Activated CD4-positive, alpha-beta T cell treated with anti-CD3 and anti-CD28 coated beads, Interleukin-2, Interleukin-6, amounts not matched to agents 100 ng/mL and 50 ng/mL, durations not matched to agents 16 hours and 8 hours (primary cell): ENCODE data around the gene SPTLC1.
"Not testable (repeated sequence)": the region's sequence is repeated elsewhere in the genome, so short reads cannot be mapped to it uniquely, and the experiment has no call there.

ENCODE experiments used
- DNase-seq: peaks from one replicate; pipeline ENCODE4 v3.0.0-alpha.2; 2020

Gene SPTLC1

DNA sequence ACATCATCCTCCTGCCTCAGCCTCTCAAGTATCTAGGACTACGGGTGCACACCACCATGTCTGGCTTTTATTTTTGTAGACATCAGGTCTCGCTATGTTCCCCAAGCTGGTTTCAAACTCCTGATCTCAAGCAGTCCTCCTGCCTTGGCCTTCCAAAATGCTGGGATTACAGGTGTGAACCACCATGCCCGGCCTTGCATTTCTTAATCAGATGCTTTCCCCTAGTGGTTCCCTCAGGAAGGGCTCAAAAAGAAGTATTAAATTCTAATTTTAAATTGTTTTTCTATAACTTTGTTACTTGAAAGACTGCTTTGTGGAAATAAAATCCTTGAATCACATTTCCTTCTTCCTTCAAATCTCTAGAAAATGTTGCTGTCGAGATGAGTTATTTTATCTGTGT, 85.7 kb downstream of the SPTLC1 start:
- no peak for DNase-seq

DNA sequence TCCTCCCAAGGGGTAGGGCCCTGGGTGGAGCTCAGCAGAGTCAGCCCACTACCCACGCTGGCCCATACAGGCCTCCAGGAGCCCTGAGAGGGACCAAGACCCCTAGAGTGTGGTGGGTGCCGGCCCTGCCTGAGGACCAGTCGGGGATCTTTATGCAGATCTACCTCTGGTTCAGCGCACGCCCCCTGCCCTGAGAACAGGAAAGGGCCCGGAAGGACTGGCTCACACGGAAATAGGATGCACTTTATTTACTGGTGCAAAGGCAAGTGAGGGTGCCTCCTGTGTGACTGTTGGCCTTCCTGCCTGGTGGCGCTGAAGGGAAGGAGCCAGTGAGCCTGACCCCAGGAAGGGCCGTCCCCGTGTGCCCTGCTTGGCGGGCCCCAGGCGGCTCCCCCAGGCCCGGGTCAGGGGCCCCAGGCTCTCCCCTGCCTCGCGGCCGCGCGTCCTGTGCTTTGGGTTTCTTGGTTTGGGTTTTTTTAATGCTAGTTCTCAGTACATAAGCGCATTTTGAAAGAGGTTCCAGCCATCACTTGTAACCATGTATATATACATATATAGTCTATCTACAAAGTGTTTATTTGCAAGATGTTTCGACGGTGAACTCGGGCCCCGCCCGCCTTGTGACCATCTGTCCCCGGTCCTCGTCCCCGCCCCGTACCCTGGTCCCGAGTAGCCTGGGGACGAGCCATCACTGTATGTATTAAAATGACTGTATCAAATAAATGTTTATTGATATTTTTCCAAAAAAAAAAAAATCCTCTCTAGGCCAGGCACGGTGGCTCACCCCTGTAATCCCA, 88.8 kb downstream of the SPTLC1 start:
- no peak for DNase-seq

DNA sequence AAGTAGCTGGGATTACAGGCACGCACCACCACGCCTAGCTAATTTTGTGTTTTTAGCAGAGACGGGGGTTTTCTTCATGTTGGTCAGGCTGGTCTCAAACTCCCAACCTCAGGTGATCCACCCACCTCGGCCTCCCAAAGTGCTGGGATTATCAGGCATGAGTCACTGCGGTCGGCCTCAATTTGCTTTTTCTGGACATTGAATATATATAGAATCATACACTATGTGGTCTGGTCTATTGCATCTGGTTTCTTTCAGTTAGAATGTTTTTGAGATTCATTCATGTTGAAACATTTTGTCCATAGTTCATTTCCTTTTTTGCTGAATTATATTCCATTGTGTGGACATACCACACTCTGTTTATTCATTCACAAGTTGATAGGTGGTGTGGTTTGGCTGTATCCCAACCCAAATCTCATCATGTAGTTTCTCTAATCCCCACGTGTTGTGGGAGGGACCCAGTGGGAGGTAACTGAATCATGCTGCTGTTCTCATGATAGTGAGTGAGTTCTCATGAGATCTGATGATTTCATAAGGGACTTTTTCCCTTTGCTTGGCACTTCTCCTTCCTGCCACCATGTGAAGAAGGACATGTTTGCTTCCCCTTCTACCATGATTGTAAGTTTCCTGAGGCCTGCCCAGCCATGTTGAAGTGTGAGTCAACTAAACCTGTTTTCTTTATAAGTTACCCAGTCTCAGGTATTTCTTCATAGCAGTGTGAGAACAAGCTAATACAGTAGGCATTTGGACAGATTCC, 93.2 kb downstream of the SPTLC1 start:
- not testable (repeated sequence) for DNase-seq

DNA sequence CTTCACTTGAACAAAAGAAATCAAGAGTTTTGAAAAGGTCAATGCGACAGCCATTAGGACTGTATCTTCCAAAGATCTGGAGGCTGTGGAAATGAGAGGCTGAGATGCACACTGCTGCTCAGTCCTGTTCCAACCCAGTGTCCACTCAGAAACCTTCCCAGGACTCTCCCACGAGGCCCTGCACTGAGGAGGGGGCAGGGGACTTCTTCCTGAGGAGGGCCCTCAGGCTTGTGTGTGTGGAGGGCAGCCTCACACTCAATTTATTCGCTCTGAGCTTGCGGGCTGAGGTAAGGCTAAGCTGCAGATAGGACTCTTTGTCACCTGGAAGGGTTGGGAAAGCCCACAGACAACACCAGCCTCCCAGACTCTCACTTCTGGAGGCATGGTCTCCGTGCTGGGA, 95.6 kb downstream of the SPTLC1 start:
- DNase-seq = no peak

DNA sequence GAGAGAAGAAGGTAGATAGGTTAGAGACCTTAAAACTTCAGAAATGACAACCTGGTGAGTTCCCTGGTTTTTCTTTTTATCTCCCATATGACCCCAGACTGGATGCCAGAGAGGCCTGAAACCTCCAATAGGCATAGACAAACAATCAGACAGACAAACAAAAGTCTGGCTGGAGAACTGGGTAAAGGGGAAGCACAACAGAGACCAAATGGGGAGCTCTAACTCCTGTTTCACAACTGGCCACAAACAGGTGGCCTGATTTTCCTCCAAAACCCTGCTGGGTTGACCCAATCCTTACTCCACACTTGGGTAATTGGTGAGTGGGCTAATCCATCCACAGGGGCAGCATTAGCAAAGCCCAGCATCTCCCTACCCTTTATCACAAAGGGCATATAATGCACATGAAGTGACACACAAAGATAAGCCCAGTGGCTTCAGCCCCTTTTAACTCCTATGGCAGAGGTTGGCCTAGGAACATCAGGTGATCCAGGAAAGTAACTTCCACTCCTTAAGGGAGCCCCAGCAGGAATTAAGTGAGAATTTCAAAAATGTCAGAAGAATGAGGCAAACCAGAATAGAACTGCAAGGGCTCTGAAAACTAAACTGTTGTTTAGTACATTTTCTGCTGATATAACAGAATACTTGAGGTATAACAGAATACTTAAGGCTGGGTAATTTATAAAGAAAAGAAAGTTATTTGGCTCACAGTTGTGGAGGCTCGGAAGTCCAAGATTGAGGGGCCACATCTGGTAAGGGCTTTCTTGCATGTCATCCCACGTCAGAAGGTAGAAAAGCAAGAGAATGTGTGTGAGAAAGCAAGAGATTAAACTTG, 104.3 kb downstream of the SPTLC1 start:
- DNase-seq = no peak

DNA sequence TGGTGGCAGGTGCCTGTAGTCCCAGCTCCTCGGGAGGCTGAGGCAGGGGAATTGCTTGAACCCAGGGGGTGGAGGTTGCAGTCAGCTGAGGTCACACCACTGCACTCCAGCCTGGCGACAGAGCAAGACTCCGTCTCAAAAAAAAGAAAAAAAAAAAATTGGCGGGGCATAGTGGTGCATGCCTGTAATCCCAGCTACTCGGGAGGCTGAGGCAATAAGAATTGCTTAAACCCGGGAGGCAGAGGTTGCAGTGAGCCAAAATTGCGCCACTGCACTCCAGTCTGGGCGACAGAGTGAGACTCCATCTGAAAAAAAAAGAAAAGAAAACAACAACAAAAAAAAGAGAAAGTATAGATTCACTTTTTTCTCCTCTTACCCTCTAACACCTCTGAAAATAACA, 105.0 kb downstream of the SPTLC1 start:
- DNase-seq = not testable (repeated sequence)

DNA sequence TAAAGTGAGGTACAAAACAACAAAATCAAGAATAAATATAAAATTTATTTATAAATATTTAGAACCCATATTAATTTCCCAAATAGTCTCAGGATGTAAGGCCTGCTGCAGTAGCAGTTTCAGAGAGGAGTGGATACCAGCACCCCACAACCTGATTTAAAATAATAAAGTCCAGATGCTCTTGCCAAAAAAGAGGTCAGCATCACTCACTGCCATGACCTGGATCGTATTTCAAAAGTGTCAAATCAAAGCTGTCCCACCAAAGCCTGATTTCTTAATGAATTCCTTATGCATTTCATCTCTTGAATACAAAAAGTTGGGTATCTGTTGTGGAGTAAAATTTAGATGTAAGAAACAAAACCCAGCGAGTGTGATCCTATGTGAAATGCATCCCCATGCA, 107.2 kb downstream of the SPTLC1 start:
- DNase-seq = no peak

DNA sequence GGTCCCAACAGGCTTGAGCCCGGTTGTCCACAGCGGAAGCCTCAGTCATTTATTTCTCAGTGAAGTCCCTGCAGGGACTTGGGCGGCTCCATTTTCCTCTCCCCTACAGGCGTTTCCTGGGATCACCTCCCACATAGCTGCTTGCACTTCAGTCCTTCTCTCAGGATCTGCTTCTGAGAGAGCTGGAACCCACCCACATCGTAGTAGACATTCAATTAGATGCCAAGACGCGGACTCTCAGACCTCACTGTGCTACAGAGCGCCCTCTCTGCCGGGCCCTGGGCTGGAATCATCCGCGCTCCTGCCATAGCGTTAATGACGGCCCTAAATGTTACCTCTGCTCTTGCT, 111.2 kb downstream of the SPTLC1 start:
- no peak for DNase-seq

DNA sequence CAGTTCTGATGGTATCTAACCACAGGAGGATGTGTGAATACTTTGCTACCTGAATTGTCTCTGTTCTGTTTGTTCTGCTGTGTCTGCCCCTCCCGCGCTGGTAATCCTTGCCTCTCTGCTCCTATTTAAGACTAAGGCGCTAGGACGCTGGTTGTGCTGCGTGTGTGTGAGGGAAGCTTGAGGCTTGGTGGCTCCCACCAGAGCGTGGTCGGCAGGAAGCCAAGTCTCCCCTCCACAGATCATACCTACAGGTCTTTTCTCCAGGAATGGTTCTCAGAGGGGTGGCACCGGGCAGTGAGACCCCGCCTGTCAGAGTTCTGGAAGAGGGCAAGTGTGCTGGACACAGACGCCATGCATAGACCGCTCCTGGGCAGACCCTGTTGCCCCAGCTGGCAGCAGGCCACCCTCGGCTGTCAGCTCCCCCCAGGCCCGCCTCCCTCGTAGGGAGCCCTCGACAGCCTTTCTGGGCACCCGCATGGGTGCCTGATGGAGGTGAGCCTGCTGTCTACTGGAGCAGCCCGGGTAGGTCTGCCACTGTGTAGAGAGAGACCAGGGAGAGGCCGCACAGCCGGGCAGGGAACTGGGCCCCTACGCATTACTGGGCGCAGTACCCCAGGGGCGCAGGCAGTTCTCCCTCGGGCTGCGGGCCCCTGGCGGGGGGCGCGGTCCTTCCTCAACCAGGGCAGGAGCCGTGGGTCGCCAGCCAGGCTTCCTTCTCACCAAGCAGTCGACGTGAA, 111.7 kb downstream of the SPTLC1 start:
- DNase-seq = no peak

DNA sequence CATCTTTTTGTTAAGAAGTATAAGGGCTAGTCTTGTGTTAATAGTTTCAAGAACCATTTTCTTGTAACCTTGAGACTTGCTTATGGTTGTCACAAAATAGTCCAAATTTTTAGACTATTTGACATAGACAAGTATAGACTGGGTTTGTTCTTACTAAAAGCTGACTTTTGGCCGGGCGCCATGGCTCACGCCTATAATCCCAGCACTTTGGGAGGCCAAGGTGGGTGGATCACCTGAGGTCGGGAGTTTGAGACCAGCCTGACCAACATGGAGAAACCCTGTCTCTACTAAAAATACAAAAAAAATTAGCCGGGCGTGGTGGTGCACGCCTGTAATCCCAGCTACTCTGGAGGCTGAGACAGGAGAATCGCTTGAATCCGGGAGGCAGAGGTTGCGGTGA, 113.3 kb downstream of the SPTLC1 start:
- not testable (repeated sequence) for DNase-seq

DNA sequence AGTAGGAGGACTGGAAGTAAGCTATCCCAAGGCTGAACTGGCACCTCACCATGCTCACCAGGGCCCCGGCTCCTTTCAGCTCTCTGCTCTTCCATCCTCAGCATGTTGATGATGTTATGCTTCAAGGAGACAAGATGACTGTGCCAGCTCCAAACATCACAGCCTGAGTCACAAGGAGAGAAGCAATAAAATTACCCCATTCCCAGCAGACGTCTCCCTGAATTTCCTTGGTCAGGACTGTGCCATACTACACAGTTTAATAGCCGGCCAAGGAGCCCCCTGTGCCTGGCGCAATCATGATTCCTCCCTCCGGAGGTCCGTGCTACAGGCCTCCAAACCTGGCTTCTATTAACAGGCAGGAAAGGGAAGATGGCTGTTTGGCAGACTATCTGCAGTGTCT, 114.0 kb downstream of the SPTLC1 start:
- DNase-seq = no peak

DNA sequence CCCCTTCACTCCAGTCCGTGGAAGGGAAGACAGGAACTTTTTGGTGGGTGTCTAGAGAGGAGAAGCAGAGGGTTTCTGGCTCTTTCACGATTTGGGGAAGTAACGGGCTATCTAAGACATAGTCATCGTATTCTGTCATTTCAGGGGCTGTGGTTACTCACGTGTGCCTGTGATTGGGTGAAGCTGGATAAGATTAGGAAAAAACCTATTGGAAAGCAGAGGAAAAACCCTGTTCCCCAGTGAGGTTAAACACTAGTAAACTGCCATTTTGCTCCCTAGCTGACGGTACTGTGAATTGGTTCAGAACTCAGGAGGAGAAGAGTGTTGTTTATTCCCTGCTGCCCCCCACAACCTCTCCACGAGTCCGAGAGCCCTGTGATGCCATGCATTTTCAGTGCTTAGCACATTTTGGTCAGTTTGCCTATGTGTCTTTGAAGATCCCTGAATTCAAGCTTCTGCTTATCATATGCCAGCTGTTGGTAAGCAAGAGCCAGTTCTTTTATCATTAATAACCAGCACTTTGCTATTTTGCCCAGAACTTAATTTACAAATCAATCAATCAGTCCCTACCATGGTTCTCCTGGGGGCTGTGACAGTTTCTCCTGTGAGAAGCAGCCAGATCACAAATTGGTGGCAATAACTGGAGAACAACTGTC, 120.1 kb downstream of the SPTLC1 start:
- DNase-seq = no peak

DNA sequence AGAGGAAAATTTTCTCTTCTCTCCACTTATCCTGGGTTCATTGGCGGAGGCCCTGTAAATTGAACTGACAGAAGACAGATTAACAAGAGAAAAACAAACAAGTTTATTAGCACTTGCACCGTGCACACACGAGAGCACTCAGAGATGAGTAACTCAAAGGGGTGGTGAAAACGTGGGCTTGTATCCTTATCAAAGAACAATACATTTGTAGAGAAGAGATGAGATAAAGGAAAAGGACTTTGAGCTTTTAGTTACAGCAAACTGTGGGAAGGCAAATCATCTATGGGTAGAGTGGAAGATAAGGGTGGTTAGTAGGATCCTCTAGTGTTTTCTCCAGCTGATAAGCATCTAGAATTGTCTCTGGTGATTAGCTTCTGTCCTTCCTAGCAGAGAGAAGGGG, 120.8 kb downstream of the SPTLC1 start:
- no peak for DNase-seq

DNA sequence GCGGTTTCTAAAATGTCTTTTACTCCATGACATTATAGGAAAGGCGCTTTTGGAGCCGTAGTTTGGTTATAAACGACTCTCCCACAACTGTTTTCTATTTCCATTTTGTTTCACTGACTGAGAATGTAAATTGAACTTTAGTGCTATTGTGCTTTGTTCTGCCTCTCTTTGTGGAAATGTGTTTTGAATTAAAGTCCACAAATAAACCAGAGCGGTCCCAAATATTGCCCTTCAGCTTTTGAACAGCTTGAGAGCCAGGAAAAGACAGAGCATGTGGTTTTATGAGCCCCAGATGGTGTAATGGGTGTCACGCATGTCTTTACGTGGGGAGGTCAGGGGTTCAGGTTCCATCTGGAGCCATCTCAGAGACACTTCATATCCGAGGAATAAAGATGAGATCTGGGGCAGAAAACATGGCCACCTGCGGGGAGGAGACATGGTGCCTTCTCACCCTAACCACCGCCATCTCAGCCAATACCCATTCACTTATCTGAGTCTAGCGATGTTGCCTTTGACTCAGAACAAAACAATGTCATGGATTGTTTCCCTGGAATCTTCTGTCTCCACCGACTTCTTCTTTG, 122.7 kb downstream of the SPTLC1 start:
- no peak for DNase-seq

DNA sequence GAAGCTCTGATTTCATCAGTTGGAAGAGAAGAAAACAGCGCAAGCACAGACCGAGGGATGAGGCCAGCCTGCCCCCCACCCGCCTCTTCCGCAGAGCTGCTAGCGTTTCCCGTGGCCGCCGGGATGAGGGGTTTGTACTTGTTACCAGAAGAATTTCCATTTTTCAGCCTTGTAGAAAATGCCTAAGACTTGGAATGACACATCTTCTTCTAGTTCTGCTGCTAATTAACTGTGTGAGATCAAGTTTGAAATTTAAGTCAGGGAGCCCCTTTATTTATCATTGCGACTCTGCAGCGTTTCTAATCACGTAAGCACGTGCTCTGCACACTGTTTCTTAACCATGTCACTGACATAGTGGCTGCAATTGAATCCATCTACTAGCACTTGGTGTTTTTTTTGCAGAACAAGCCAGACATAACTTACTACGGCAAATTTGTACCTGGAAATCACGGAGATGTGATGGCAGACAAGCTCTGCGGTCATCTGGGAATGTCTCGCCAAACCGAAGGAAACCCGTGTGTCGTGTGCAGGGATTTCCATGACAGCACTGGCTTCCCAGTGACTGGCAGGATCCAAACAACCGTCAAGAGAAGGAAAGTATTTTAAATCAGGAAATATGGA, 123.4 kb downstream of the SPTLC1 start:
- DNase-seq = no peak

DNA sequence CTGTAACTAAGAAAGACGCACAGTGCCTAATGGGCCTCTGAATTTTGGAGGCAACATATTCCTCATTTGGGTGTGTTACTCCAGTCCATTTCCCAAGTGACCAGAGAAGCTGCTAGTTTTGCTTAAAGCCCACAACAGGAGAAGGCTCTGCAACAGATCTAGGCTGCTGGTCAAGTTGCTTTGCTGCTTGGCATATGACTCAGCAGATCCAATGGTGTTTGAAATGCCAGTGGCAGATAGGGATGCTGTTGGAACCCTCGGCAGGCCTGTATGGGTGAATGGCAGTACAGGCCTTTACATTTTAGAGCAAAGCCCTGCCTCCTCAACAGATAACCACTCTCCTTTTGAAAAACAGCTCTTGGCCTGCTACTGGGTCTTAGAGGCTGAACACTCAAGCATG, 129.0 kb downstream of the SPTLC1 start:
- DNase-seq = no peak

DNA sequence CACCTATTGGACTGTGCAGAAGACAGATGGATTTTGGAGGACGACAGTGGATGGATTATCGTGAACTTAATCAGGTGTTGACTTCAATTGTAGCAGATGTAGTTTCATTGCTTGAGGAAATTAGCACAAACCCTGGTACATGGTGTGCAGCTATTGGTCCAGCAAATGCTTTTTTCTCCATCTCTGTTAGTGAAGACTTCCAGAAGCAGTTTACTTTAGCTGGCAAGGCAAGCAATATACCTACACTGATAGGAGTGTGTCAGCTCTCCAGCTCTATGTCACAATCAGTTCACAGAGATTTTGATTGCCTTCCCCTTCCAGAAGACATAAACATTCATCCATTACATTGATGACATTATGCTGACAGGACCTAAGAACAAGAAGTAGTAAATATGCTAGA, 129.5 kb downstream of the SPTLC1 start:
- DNase-seq = no peak
